WI38 (cell line): ENCODE results near the gene RTL1.
A peak's percentile ranks its signal among the peaks of the same experiment; 100 is the strongest.

Source experiments
- H3K4me3 ChIP-seq: 2 replicates; pipeline ENCODE4 v1.5.1; 2011; ENCODE audit warnings: low read depth, mild to moderate bottlenecking, control low read depth, low read length
- CTCF ChIP-seq: IDR thresholded peaks from 2 replicates; pipeline ENCODE4 v1.5.1; 2012; ENCODE audit warnings: low read depth, mild to moderate bottlenecking, control low read depth, low read length

RTL1 gene

GRCh38 chr14:100850841-100851585, 52.5 kb downstream of the RTL1 start:
- H3K4me3 ChIP-seq, result no peak overlapping the region
- peak; percentile 72 for TF ChIP-seq CTCF

GRCh38 chr14:100849115-100849781, 54.3 kb downstream of the RTL1 start:
- H3K4me3 ChIP-seq, result no peak overlapping the region
- no peak for TF ChIP-seq CTCF

- H3K4me3 ChIP-seq, result no peak overlapping the region
- no peak for TF ChIP-seq CTCF
Observed at GRCh38 chr14:100846309-100846859, 57.1 kb downstream of the RTL1 start.

GRCh38 chr14:100845341-100845740, 58.2 kb downstream of the RTL1 start:
- no peak for TF ChIP-seq CTCF
- no peak overlapping the region for H3K4me3 ChIP-seq

- TF ChIP-seq CTCF, result no peak
- H3K4me3 ChIP-seq, result no peak overlapping the region
Observed at GRCh38 chr14:100844846-100845245, 58.7 kb downstream of the RTL1 start.

- H3K4me3 ChIP-seq, result no peak overlapping the region
- no peak for TF ChIP-seq CTCF
Observed at GRCh38 chr14:100844421-100844820, 59.1 kb downstream of the RTL1 start.

- no peak for TF ChIP-seq CTCF
- no peak overlapping the region for H3K4me3 ChIP-seq
Observed at GRCh38 chr14:100844082-100844408, 59.5 kb downstream of the RTL1 start.
